ENCODE measurements around the gene SLC29A4.

SLC29A4 gene

GRCh38 chr7:5354460-5355232 is 71.9 kb downstream of the SLC29A4 start:
- no peak for TF ChIP-seq CTCF (IDR thresholded peaks at IDR 0.05; ENCODE audit: control insufficient read depth, extremely low read depth, insufficient read depth)
- peak; percentile 84 for DNase-seq (ENCODE audit: low read depth)
- no peak overlapping the region for H3K4me3 ChIP-seq (ENCODE audit: low read depth, low read length)

All from LNCaP clone FGC (cell line).